ENCODE measurements around the gene SLC17A2. TPM values are rescaled to one million over a fixed set of nuclear protein-coding genes. Genes with fewer than 3 reads are reported as not detected.

The SLC17A2 gene
- not detected for total RNA-seq

- ATAC-seq (no peak), DNase-seq (ENCODE audit: low spot score) (no peak)
- intact Hi-C loops (cut with DNase I), result no loop called here
Measured at GRCh38 chr6:25930532-25931410, at the start of gene SLC17A2. TSS of gene SLC17A2 (minus strand) at chr6:25930691. CDS start at chr6:25925796, 4,895 bp downstream.

GRCh38 chr6:25975923-25976560, 45.6 kb upstream of the SLC17A2 start:
- ATAC-seq (no peak), DNase-seq (ENCODE audit: low spot score) (no peak)
- intact Hi-C loops (cut with DNase I), result no loop called here

- DNase-seq (ENCODE audit: low spot score), result no peak
- intact Hi-C loops (cut with DNase I), result no loop called here
- no peak for ATAC-seq
Measured at GRCh38 chr6:25973923-25974555, 43.5 kb upstream of the SLC17A2 start.

- ATAC-seq, result no peak
- intact Hi-C loops (cut with DNase I), result no loop called here
Measured at GRCh38 chr6:25972902-25973301, 42.4 kb upstream of the SLC17A2 start.

GRCh38 chr6:25972128-25972527, 41.6 kb upstream of the SLC17A2 start:
- ATAC-seq, result no peak
- intact Hi-C loops (cut with DNase I), result no loop called here

More at GRCh38 chr6:25972902-25973301, 42.4 kb upstream of the SLC17A2 start:
- no peak for DNase-seq (ENCODE audit: low spot score)

GRCh38 chr6:25971187-25971821, 40.8 kb upstream of the SLC17A2 start:
- intact Hi-C loops (cut with DNase I), result no loop called here
- peak; percentile 81 for ATAC-seq

More at GRCh38 chr6:25972128-25972527, 41.6 kb upstream of the SLC17A2 start:
- DNase-seq (ENCODE audit: low spot score), result no peak

GRCh38 chr6:25968769-25969168, 38.3 kb upstream of the SLC17A2 start:
- intact Hi-C loops (cut with DNase I), result no loop called here
- DNase-seq (ENCODE audit: low spot score) (no peak), ATAC-seq (peak; percentile 75)

More at GRCh38 chr6:25971187-25971821, 40.8 kb upstream of the SLC17A2 start:
- no peak for DNase-seq (ENCODE audit: low spot score)

- intact Hi-C loops (cut with DNase I), result no loop called here
- ATAC-seq, result no peak
- no peak for DNase-seq (ENCODE audit: low spot score)
Measured at GRCh38 chr6:25966711-25967110, 36.2 kb upstream of the SLC17A2 start.

GRCh38 chr6:25965058-25965457, 34.6 kb upstream of the SLC17A2 start:
- intact Hi-C loops (cut with DNase I), result no loop called here
- ATAC-seq, result no peak
- no peak for DNase-seq (ENCODE audit: low spot score)

GRCh38 chr6:25963426-25964123, 33.1 kb upstream of the SLC17A2 start:
- peak; percentile 59 for ATAC-seq
- intact Hi-C loops (cut with DNase I), result no loop called here
- DNase-seq (ENCODE audit: low spot score), result no peak

- intact Hi-C loops (cut with DNase I), result no loop called here
- DNase-seq (ENCODE audit: low spot score) (peak; percentile 82), ATAC-seq (peak; percentile 97)
Measured at GRCh38 chr6:25962149-25963127, 31.9 kb upstream of the SLC17A2 start, which contains the start of gene TRIM38. TSS of gene TRIM38 (plus strand) at chr6:25962802. CDS start at chr6:25966523, 3,721 bp downstream.

GRCh38 chr6:25961619-25962148, 31.2 kb upstream of the SLC17A2 start:
- intact Hi-C loops (cut with DNase I), result no loop called here
- DNase-seq (ENCODE audit: low spot score), result no peak
- ATAC-seq, result peak; percentile 33

- intact Hi-C loops (cut with DNase I), result no loop called here
- no peak for ATAC-seq
- DNase-seq (ENCODE audit: low spot score), result no peak
Measured at GRCh38 chr6:25960734-25961133, 30.2 kb upstream of the SLC17A2 start.

- no peak for ATAC-seq
- intact Hi-C loops (cut with DNase I), result no loop called here
- DNase-seq (ENCODE audit: low spot score), result no peak
Measured at GRCh38 chr6:25959890-25960536, 29.5 kb upstream of the SLC17A2 start.

- DNase-seq (ENCODE audit: low spot score) (no peak), ATAC-seq (no peak)
- intact Hi-C loops (cut with DNase I), result no loop called here
Measured at GRCh38 chr6:25958700-25959162, 28.2 kb upstream of the SLC17A2 start.

- ATAC-seq (no peak), DNase-seq (ENCODE audit: low spot score) (no peak)
- intact Hi-C loops (cut with DNase I), result no loop called here
Measured at GRCh38 chr6:25956226-25956625, 25.7 kb upstream of the SLC17A2 start.

GRCh38 chr6:25954756-25955155, 24.3 kb upstream of the SLC17A2 start:
- DNase-seq (ENCODE audit: low spot score) (no peak), ATAC-seq (no peak)

More at GRCh38 chr6:25954756-25955155, 24.3 kb upstream of the SLC17A2 start:
- intact Hi-C loops (cut with DNase I), result no loop called here

Measured in sciatic nerve (tissue), 2 donors.